Stimulated activated CD4-positive, alpha-beta T cell treated with anti-CD3 and anti-CD28 coated beads, Interleukin-2, amount 100 ng/mL, for 24 hours (primary cell): ENCODE data around the gene SPATA3.

Experiments used
- DNase-seq, 2 donors: peaks; one replicate each; pipeline ENCODE4 v3.0.0-alpha.2; 2020

SPATA3 gene

GRCh38 chr2:231051116-231051515 lies 55.2 kb downstream of the SPATA3 start:
- no peak for DNase-seq

GRCh38 chr2:231052494-231053451 lies 56.9 kb downstream of the SPATA3 start:
- DNase-seq, result peak; percentile 84 to 88

GRCh38 chr2:231053846-231054245 lies 57.9 kb downstream of the SPATA3 start:
- no peak for DNase-seq

GRCh38 chr2:231056453-231057416 lies 60.8 kb downstream of the SPATA3 start, which contains the start of gene PSMD1:
PSMD1 (plus strand) TSS chr2:231056867; CDS start chr2:231057026, 159 bp downstream.
- DNase-seq, result peak; percentile 94 to 96

GRCh38 chr2:231057590-231057989 lies 61.7 kb downstream of the SPATA3 start:
- DNase-seq, result no peak
